22Rv1 (cell line): ENCODE results near the gene SLCO4C1.

ENCODE experiments used
- ZFX ChIP-seq: fragments of 450-650 bp; IDR thresholded peaks from 2 replicates; pipeline ENCODE4 v1.6.1; 2017; ENCODE audit warnings: antibody characterized with exemption, borderline replicate concordance
- TF ChIP-seq, protein P1 (sequence below): fragments of 450-650 bp; IDR thresholded peaks from 2 replicates; pipeline ENCODE4 v1.5.1; 2017; ENCODE audit warnings: mild to moderate bottlenecking

DNA sequence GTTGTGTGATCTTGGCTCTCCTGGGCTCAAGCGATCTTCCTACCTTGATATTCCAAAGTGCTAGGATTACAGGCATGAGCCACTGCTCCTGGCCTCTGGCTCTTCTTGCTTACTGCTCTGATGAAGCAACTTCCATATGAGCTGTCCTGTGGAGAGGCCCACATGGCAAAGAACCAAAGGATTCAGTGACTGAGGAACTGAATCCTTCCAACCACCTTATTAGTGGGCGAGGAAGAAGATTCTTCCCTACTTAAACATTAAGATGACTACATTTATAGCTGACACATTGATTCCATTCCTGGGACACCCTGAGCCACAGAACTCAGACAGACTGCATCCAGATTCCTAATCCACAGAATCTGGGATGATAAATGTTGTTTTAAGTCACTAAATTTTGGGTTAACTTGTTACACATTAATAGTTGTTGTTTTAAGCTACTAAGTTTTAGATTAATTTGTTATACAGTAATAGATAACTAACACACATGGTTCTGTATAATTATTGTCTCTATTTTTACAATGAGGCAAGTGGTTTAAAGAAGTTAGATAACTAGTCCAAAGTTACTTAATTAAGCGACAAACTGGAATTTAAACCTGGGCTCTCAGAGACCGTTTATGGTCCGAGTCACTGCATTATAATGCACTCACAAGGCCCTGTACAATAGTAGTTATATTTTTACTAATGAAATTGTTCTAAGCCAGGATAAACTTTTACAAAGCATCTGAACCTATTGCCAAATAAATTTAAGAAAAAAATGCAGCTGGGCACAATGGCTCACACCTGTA lies 16.7 kb upstream of the SLCO4C1 start:
- TF ChIP-seq, protein P1, sequence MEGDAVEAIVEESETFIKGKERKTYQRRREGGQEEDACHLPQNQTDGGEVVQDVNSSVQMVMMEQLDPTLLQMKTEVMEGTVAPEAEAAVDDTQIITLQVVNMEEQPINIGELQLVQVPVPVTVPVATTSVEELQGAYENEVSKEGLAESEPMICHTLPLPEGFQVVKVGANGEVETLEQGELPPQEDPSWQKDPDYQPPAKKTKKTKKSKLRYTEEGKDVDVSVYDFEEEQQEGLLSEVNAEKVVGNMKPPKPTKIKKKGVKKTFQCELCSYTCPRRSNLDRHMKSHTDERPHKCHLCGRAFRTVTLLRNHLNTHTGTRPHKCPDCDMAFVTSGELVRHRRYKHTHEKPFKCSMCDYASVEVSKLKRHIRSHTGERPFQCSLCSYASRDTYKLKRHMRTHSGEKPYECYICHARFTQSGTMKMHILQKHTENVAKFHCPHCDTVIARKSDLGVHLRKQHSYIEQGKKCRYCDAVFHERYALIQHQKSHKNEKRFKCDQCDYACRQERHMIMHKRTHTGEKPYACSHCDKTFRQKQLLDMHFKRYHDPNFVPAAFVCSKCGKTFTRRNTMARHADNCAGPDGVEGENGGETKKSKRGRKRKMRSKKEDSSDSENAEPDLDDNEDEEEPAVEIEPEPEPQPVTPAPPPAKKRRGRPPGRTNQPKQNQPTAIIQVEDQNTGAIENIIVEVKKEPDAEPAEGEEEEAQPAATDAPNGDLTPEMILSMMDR: no peak
- TF ChIP-seq ZFX: no peak
